Astrocyte (in vitro differentiated cells and primary cell): Measurements from ENCODE around the gene TSEN2.

Experiments used
- CTCF ChIP-seq: IDR thresholded peaks from 2 replicates; pipeline ENCODE4 v1.5.1; 2011; ENCODE audit warnings: low read depth, mild to moderate bottlenecking, inconsistent platforms, low read length, moderate library complexity; ENCODE audit not compliant: insufficient read depth
- EZH2 ChIP-seq: IDR thresholded peaks from 2 replicates; pipeline ENCODE4 v1.6.1; 2012; ENCODE audit warnings: mild to moderate bottlenecking, low read length, inconsistent platforms; ENCODE audit not compliant: insufficient read depth

GRCh38 chr3:12508291-12508700, 24.0 kb downstream of the TSEN2 start:
- TF ChIP-seq CTCF = no peak
- no peak for TF ChIP-seq EZH2
